ENCODE data around the gene LPP.

Gene LPP

DNA sequence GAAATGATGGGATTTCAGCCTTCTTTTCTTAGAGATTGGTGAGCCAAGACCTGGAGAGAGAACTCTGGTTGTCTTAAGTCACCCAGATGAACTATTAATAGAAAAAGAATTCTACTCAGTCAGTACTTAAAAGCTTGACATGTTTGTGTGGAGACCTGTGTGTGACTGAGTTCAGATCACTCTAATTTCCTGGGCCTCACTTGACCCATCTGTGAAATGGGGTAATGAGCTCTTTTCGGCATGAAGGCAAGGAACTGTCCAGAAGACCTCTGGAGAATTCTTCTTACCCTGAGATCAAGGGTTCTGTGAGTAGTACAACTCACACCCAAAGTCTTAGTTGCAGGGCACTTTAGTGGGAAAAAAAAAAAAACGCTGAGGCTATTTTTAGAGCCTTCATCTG lies 92.9 kb downstream of the LPP start:
- DNase-seq (ENCODE audit: insufficient read length), result no peak
- FAIRE-seq, result no peak
- no peak for TF ChIP-seq TAF1 (IDR thresholded peaks at IDR 0.05; ENCODE audit: borderline replicate concordance, low read depth, low read length)
- TF ChIP-seq POLR2AphosphoS5 (IDR thresholded peaks at IDR 0.05; ENCODE audit: low read depth, low read length), result no peak
- TF ChIP-seq POLR2A (IDR thresholded peaks at IDR 0.05; ENCODE audit: low read depth, low read length), result no peak

GRCh38 chr3:188248036-188248561 lies 94.1 kb downstream of the LPP start:
- DNase-seq (ENCODE audit: insufficient read length) (no peak), FAIRE-seq (no peak)
- TF ChIP-seq POLR2A (IDR thresholded peaks at IDR 0.05; ENCODE audit: low read depth, low read length) (no peak), TAF1 (IDR thresholded peaks at IDR 0.05; ENCODE audit: borderline replicate concordance, low read depth, low read length) (no peak), POLR2AphosphoS5 (IDR thresholded peaks at IDR 0.05; ENCODE audit: low read depth, low read length) (no peak)

DNA sequence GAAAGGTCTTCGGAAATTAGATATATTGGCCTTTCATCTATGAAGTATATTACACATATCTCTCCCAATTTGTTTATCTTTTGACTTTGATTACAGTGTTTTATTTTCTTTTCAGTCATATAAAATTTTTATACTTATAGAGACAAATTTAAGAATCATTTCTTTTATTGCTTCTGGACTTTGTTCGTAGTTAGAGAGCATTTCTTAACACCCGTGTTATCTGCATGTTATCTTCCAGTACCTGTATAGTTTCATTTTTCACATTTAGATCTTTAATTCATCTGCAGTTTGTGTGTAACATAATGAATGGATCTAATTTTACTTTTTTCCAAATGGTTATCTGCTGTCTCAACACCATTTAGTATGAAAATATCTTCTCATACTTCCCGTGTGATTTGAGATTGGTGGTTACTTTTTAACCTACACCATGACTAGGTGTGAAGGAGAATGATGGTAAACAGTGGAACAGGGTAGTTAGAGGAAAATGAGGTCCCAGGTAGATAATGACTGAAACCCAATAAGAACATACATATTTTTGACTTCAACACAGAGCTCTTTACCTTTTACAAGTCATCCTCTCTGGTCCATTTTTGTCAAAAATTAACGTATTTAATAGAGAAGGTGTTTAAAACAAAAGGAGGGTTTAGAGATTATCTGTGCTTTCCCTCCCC lies 99.3 kb downstream of the LPP start:
- FAIRE-seq (no peak), DNase-seq (ENCODE audit: insufficient read length) (no peak)
- TF ChIP-seq TAF1 (IDR thresholded peaks at IDR 0.05; ENCODE audit: borderline replicate concordance, low read depth, low read length) (no peak), POLR2A (IDR thresholded peaks at IDR 0.05; ENCODE audit: low read depth, low read length) (no peak), POLR2AphosphoS5 (IDR thresholded peaks at IDR 0.05; ENCODE audit: low read depth, low read length) (no peak)

GRCh38 chr3:188253800-188254452 lies 100.0 kb downstream of the LPP start:
- TF ChIP-seq POLR2A (IDR thresholded peaks at IDR 0.05; ENCODE audit: low read depth, low read length) (no peak), POLR2AphosphoS5 (IDR thresholded peaks at IDR 0.05; ENCODE audit: low read depth, low read length) (no peak)
- FAIRE-seq, result no peak
- DNase-seq (ENCODE audit: insufficient read length), result no peak

- no peak for TF ChIP-seq POLR2A (IDR thresholded peaks at IDR 0.05; ENCODE audit: low read depth, low read length)
- TF ChIP-seq TAF1 (IDR thresholded peaks at IDR 0.05; ENCODE audit: borderline replicate concordance, low read depth, low read length), result no peak
- TF ChIP-seq POLR2AphosphoS5 (IDR thresholded peaks at IDR 0.05; ENCODE audit: low read depth, low read length), result no peak
- FAIRE-seq (no peak), DNase-seq (ENCODE audit: insufficient read length) (no peak)
These were observed 100.6 kb downstream of the LPP start for GRCh38 chr3:188254520-188255070.

DNA sequence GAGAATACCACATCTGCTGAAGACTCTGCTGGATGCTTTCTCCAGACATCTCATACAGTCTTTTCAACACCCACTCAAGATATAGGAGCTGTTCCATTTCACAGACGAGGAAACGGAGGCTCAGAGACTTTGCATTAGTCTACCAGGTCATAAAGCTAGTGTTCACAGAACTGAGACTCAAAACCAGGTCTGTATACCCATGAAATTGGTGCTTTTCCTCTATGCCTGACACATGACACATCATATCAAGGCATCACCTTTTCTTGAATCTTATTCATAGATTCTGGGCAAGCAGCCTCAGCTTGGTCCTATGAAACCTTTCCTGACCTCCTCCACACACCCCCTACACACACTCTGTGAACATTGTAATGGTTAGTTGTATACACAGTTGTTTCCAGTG lies 101.2 kb downstream of the LPP start:
- no peak for DNase-seq (ENCODE audit: insufficient read length)
- no peak for TF ChIP-seq POLR2A (IDR thresholded peaks at IDR 0.05; ENCODE audit: low read depth, low read length)
- no peak for TF ChIP-seq POLR2AphosphoS5 (IDR thresholded peaks at IDR 0.05; ENCODE audit: low read depth, low read length)
- no peak for TF ChIP-seq TAF1 (IDR thresholded peaks at IDR 0.05; ENCODE audit: borderline replicate concordance, low read depth, low read length)
- FAIRE-seq, result no peak

DNA sequence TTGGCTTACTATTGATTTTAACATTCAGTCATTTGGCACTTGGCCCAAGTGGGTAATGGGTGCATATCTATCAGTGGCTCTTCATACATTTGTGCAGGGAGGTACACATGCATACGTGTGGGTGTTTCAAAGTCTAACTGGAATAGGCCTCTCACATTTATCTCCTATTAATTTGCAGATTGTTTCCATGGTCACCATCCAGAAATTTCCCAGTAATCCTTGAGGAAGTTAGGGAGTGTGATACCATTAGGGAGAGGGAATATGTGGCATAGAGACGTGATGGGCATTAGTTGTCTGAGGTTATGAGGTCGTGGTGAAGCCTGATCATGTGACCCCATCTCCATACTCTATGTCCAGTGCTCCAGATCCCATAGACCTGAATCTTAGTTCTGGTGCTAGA lies 102.8 kb downstream of the LPP start:
- no peak for TF ChIP-seq POLR2A (IDR thresholded peaks at IDR 0.05; ENCODE audit: low read depth, low read length)
- no peak for TF ChIP-seq TAF1 (IDR thresholded peaks at IDR 0.05; ENCODE audit: borderline replicate concordance, low read depth, low read length)
- TF ChIP-seq POLR2AphosphoS5 (IDR thresholded peaks at IDR 0.05; ENCODE audit: low read depth, low read length), result no peak
- no peak for FAIRE-seq
- no peak for DNase-seq (ENCODE audit: insufficient read length)

GRCh38 chr3:188257384-188258026 lies 103.5 kb downstream of the LPP start:
- no peak for FAIRE-seq
- DNase-seq (ENCODE audit: insufficient read length), result no peak
- TF ChIP-seq POLR2AphosphoS5 (IDR thresholded peaks at IDR 0.05; ENCODE audit: low read depth, low read length) (no peak), POLR2A (IDR thresholded peaks at IDR 0.05; ENCODE audit: low read depth, low read length) (no peak)

DNA sequence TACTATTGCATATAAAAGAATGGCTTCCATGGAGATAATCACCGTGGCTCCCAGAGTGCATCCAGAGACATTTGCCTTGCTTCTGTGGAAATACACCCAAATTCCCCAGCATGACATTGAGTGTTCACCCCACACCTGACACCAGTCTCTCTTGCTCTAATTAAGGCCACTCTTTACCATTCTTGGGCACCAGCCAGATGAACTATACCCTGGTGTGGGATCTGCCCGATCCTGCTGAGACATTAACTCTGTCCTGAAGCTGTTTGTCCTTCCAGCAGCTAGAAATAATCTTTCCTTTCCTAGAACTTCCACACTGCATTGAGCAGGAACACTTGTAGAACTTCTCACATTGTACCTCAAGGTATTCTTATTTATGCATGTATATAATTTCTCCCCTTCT lies 105.2 kb downstream of the LPP start:
- DNase-seq (ENCODE audit: insufficient read length) (no peak), FAIRE-seq (no peak)
- no peak for TF ChIP-seq TAF1 (IDR thresholded peaks at IDR 0.05; ENCODE audit: borderline replicate concordance, low read depth, low read length)
- TF ChIP-seq POLR2AphosphoS5 (IDR thresholded peaks at IDR 0.05; ENCODE audit: low read depth, low read length), result no peak
- TF ChIP-seq POLR2A (IDR thresholded peaks at IDR 0.05; ENCODE audit: low read depth, low read length), result no peak

DNA sequence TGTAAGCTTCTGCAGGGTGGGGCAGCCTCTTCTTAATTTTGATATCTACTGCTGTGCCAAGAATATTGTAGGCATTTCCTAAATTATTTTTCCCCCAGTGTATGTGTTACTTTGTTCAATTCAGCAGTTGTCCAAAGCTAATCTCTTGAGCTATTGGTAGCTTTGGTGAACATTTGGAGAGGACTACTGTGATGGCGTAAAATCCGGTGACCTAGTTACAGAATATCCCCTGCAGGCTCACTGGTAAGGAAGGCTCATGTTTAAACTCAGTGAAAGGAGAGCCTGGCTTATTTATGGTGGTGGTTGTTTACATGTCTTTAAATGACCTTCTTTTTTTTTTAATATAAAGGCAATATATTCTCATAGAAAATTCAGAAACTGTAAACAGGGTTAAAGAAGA lies 105.6 kb downstream of the LPP start:
- no peak for FAIRE-seq
- DNase-seq (ENCODE audit: insufficient read length), result no peak
- no peak for TF ChIP-seq TAF1 (IDR thresholded peaks at IDR 0.05; ENCODE audit: borderline replicate concordance, low read depth, low read length)
- no peak for TF ChIP-seq POLR2AphosphoS5 (IDR thresholded peaks at IDR 0.05; ENCODE audit: low read depth, low read length)
- TF ChIP-seq POLR2A (IDR thresholded peaks at IDR 0.05; ENCODE audit: low read depth, low read length), result no peak

DNA sequence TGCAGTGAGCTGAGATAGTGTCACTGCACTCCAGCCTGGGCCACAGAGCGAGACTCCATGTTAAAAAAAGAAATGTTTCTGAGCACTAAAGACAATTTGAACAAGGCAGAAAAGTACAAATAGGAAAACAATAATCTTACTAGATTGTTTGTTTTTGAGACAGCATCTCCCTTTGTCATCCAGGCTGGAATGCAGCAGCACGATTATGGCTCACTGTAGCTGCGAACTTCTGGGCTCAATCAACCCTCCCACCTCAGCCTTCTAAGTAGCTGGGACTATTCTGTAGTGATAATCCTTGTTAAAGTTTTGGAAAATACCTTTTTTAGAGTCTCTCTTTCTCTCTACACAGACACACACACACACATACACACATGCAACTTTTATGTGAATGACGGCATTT lies 107.1 kb downstream of the LPP start:
- no peak for TF ChIP-seq POLR2AphosphoS5 (IDR thresholded peaks at IDR 0.05; ENCODE audit: low read depth, low read length)
- TF ChIP-seq POLR2A (IDR thresholded peaks at IDR 0.05; ENCODE audit: low read depth, low read length), result no peak
- TF ChIP-seq TAF1 (IDR thresholded peaks at IDR 0.05; ENCODE audit: borderline replicate concordance, low read depth, low read length), result no peak
- no peak for FAIRE-seq
- no peak for DNase-seq (ENCODE audit: insufficient read length)
